HEK293 (cell line): ENCODE measurements around the gene EEF1AKMT3.

Experiments used
- CTCF ChIA-PET: fragments of 350-600 bp; formaldehyde crosslinking; extraction: SDS; loops from one replicate; lab custom pipeline; 2021; ENCODE audit warnings: antibody characterized with exemption; lab: Yijun Ruan, JAX
- POLR2A ChIA-PET: fragments of 300-600 bp; formaldehyde crosslinking; extraction: SDS; loops from one replicate; lab custom pipeline; 2020; ENCODE audit warnings: antibody characterized with exemption, inconsistent platforms; lab: Yijun Ruan, JAX
- H3K27ac ChIP-seq: fragments of 200-500 bp; sonication (Bioruptor generic); 2 replicates; pipeline ENCODE4 v1.5.1; 2014; ENCODE audit warnings: low read depth, low read length, control low read depth, inconsistent platforms; ENCODE audit errors: extremely low read depth
- H3K36me3 ChIP-seq, 2 experiments: fragments of 200-500 bp in 1 of 2; sonication (Bioruptor generic) in 1 of 2; 1 replicate in 1 of 2; 2 replicates in 1 of 2; pipeline ENCODE4 v1.5.1; 2014 to 2017; ENCODE audit warnings: inconsistent platforms in 2 of 2, low read length in 2 of 2; ENCODE audit not compliant: control insufficient read depth in 2 of 2, insufficient read depth in 1 of 2
- H3K4me1 ChIP-seq: fragments of 200-500 bp; sonication (Bioruptor generic); 2 replicates; pipeline ENCODE4 v1.5.1; 2014; ENCODE audit warnings: mild to moderate bottlenecking, low read length, inconsistent platforms; ENCODE audit not compliant: control insufficient read depth, insufficient read depth
- H3K4me3 ChIP-seq: 2 replicates; pipeline ENCODE4 v1.5.1; 2011; ENCODE audit warnings: low read depth, mild to moderate bottlenecking, control low read depth, low read length, moderate library complexity
- H3K9me3 ChIP-seq: fragments of 200-500 bp; sonication (Bioruptor generic); 2 replicates; pipeline ENCODE4 v1.5.1; 2014; ENCODE audit warnings: low read depth, low read length, inconsistent platforms; ENCODE audit not compliant: control insufficient read depth, insufficient read depth
- EGR2 ChIP-seq: fragments of 450-650 bp; formaldehyde crosslinking; IDR thresholded peaks from 2 replicates; pipeline ENCODE4 v1.5.1; 2016; ENCODE audit warnings: low read depth, missing biosample characterization, missing genetic modification characterization
- GLIS2 ChIP-seq: fragments of 450-650 bp; formaldehyde crosslinking; IDR thresholded peaks from 2 replicates; pipeline ENCODE4 v1.5.1; 2016; ENCODE audit warnings: missing biosample characterization, missing genetic modification characterization
- KLF1 ChIP-seq: fragments of 450-650 bp; formaldehyde crosslinking; IDR thresholded peaks from 2 replicates; pipeline ENCODE4 v1.5.1; 2016; ENCODE audit warnings: missing biosample characterization, missing genetic modification characterization
- PRDM4 ChIP-seq: fragments of 450-650 bp; formaldehyde crosslinking; IDR thresholded peaks from 2 replicates; pipeline ENCODE4 v1.5.1; 2017; ENCODE audit warnings: missing biosample characterization, missing genetic modification characterization
- SP2 ChIP-seq: fragments of 450-650 bp; formaldehyde crosslinking; IDR thresholded peaks from 2 replicates; pipeline ENCODE4 v1.5.1; 2016; ENCODE audit warnings: missing biosample characterization, missing genetic modification characterization
- SP7 ChIP-seq: fragments of 450-650 bp; formaldehyde crosslinking; IDR thresholded peaks from 2 replicates; pipeline ENCODE4 v1.5.1; 2016; ENCODE audit warnings: missing biosample characterization, missing genetic modification characterization
- ZBTB11 ChIP-seq: fragments of 450-650 bp; formaldehyde crosslinking; conservative IDR thresholded peaks from 2 replicates; pipeline ENCODE4 v1.5.1; 2016; ENCODE audit warnings: low read depth, missing biosample characterization, missing genetic modification characterization
- ZBTB48 ChIP-seq: fragments of 450-650 bp; formaldehyde crosslinking; IDR thresholded peaks from 2 replicates; pipeline ENCODE4 v1.5.1; 2016; ENCODE audit warnings: missing biosample characterization, missing genetic modification characterization
- ZFP3 ChIP-seq: fragments of 450-650 bp; formaldehyde crosslinking; IDR thresholded peaks from 2 replicates; pipeline ENCODE4 v1.5.1; 2016; ENCODE audit warnings: low read depth, missing biosample characterization, missing genetic modification characterization
- ZIC2 ChIP-seq: fragments of 450-650 bp; formaldehyde crosslinking; IDR thresholded peaks from 2 replicates; pipeline ENCODE4 v1.5.1; 2016; ENCODE audit warnings: missing biosample characterization, missing genetic modification characterization
- ZNF324 ChIP-seq: fragments of 450-650 bp; formaldehyde crosslinking; IDR thresholded peaks from 2 replicates; pipeline ENCODE4 v1.5.1; 2016; ENCODE audit warnings: missing biosample characterization, missing genetic modification characterization
- ZNF335 ChIP-seq: fragments of 450-650 bp; formaldehyde crosslinking; conservative IDR thresholded peaks from 2 replicates; pipeline ENCODE4 v1.5.1; 2016; ENCODE audit warnings: missing biosample characterization, missing genetic modification characterization
- ZNF398 ChIP-seq: fragments of 450-650 bp; formaldehyde crosslinking; IDR thresholded peaks from 2 replicates; pipeline ENCODE4 v1.5.1; 2017; ENCODE audit warnings: missing biosample characterization, missing genetic modification characterization
- ZNF501 ChIP-seq: fragments of 450-650 bp; formaldehyde crosslinking; IDR thresholded peaks from 2 replicates; pipeline ENCODE4 v1.5.1; 2016; ENCODE audit warnings: missing biosample characterization, missing genetic modification characterization
- ZNF518A ChIP-seq: fragments of 450-650 bp; formaldehyde crosslinking; conservative IDR thresholded peaks from 2 replicates; pipeline ENCODE4 v1.5.1; 2016; ENCODE audit warnings: low read depth, missing biosample characterization, missing genetic modification characterization
- ZNF530 ChIP-seq: fragments of 450-650 bp; formaldehyde crosslinking; IDR thresholded peaks from 2 replicates; pipeline ENCODE4 v1.5.1; 2016; ENCODE audit warnings: low read depth, missing biosample characterization, missing genetic modification characterization
- ZNF610 ChIP-seq: fragments of 450-650 bp; formaldehyde crosslinking; IDR thresholded peaks from 2 replicates; pipeline ENCODE4 v1.5.1; 2016; ENCODE audit warnings: missing biosample characterization, missing genetic modification characterization, borderline replicate concordance
- ZNF639 ChIP-seq: fragments of 450-650 bp; formaldehyde crosslinking; IDR thresholded peaks from 2 replicates; pipeline ENCODE4 v1.5.1; 2016; ENCODE audit warnings: missing biosample characterization, missing genetic modification characterization
- ZNF660 ChIP-seq: fragments of 450-650 bp; IDR thresholded peaks from 2 replicates; pipeline ENCODE4 v1.5.1; 2018; ENCODE audit warnings: missing biosample characterization, mild to moderate bottlenecking, missing genetic modification characterization
- ZNF776 ChIP-seq: fragments of 450-650 bp; formaldehyde crosslinking; IDR thresholded peaks from 2 replicates; pipeline ENCODE4 v1.5.0; 2017; ENCODE audit warnings: missing biosample characterization, missing genetic modification characterization, borderline replicate concordance
- ZSCAN30 ChIP-seq: fragments of 450-650 bp; IDR thresholded peaks from 2 replicates; pipeline ENCODE4 v1.5.1; 2018; ENCODE audit warnings: missing biosample characterization, mild to moderate bottlenecking, missing genetic modification characterization, moderate library complexity

The EEF1AKMT3 gene

GRCh38 chr12:57744777-57745484, 27.5 kb upstream of the EEF1AKMT3 start, which contains the start of gene TSPAN31:
TSPAN31 (plus strand) TSS chr12:57745039; CDS start chr12:57745155, 116 bp downstream.
- H3K36me3 ChIP-seq: peaks cover 13 to 41% of the 10 kb centered on the region in 2 experiments
- H3K4me3 ChIP-seq: peak within 1 kb of the TSS; percentile 69
- CTCF ChIA-PET: interaction anchor here (1.0 to 2.7 kb wide), 4 partner anchors 11 to 286 kb away, joined by 3 to 22 read pairs (median 5); no protein-coding TSS in a partner anchor
- peak within 1 kb of the TSS; percentile 80 for H3K27ac ChIP-seq
- POLR2A ChIA-PET: interaction anchor here (0.7 to 2.4 kb wide), 16 partner anchors 8 to 222 kb away, joined by 3 to 15 read pairs (median 5); partner anchors contain the start of genes CYP27B1, EEF1AKMT3, METTL1 and TSFM
- H3K9me3 ChIP-seq: no peaks in the 10 kb centered on the region
- 0 out of 2 replicates have a peak, but pooled peaks cover 2% of the 10 kb centered on the region for H3K4me1 ChIP-seq
- TF ChIP-seq ZNF335 (tag by site-specific recombination) (peak; percentile 84), GLIS2 (tag by site-specific recombination) (peak; percentile 83), ZNF639 (tag by site-specific recombination) (0 out of 2 replicates have a peak, but pooled peaks have one; percentile 6), SP2 (tag by site-specific recombination) (peak; percentile 93), ZNF518A (tag by site-specific recombination) (peak; percentile 95), ZNF530 (no peak), ZBTB48 (tag by site-specific recombination) (peak; percentile 92), ZNF324 (peak; percentile 41; the same call in 1 of the 2 replicates), ZNF660 (tag by site-specific recombination) (peak; percentile 27; the same call in 1 of the 2 replicates), KLF1 (no peak), SP7 (tag by site-specific recombination) (0 out of 2 replicates have a peak, but pooled peaks have one; percentile 38), ZIC2 (tag by site-specific recombination) (peak; percentile 68), ZNF610 (0 out of 2 replicates have a peak, but pooled peaks have one; percentile 19), ZNF501 (tag by site-specific recombination) (peak; percentile 22; the same call in 1 of the 2 replicates), ZSCAN30 (tag by site-specific recombination) (peak; percentile 11), ZBTB11 (tag by site-specific recombination) (peak; percentile 98), ZFP3 (tag by site-specific recombination) (0 out of 2 replicates have a peak, but pooled peaks have one; percentile 41), PRDM4 (tag by site-specific recombination) (peak; percentile 71; the same call in 1 of the 2 replicates), ZNF776 (tag by site-specific recombination) (no peak), EGR2 (peak; percentile 61), ZNF398 (tag by site-specific recombination) (peak; percentile 75)
